HCT116 (cell line): ENCODE results near the gene CISTR. TPM values are rescaled to one million over a fixed set of nuclear protein-coding genes. Genes with fewer than 3 reads are reported as not detected.

Experiments used
- ATAC-seq: fragments of 200-7000 bp; cut with Tn5 transposase; 2 replicates; pipeline ENCODE4 v1.9.1; 2020; ENCODE audit warnings: mild to moderate bottlenecking, moderate library complexity
- BruUV-seq: library from RNA; stranded (reverse); fragments of 400-500 nt; replicated peaks from 2 replicates; lab custom pipeline; 2021; lab: Mats Ljungman, UMichigan
- CTCF ChIA-PET: fragments of 300-600 bp; sonication (Branson Sonifier 250); formaldehyde crosslinking; loops from one replicate; lab custom pipeline; 2021; ENCODE audit warnings: antibody characterized with exemption; lab: Charles Lee
- POLR2A ChIA-PET: fragments of 300-600, 350-600 bp; sonication (Branson Sonifier 250); formaldehyde crosslinking; loops from one replicate; lab custom pipeline; 2021; ENCODE audit warnings: antibody characterized with exemption; lab: Charles Lee
- RAD21 ChIA-PET, 2 experiments: fragments of 300-600 bp; sonication (Branson Sonifier 250); formaldehyde crosslinking; loops; one replicate each; lab custom pipeline; 2023; ENCODE audit warnings: low total read pairs in 2 of 2; ENCODE audit not compliant: uncharacterized antibody in 2 of 2, unreplicated experiment in 2 of 2, low non-redundant PET in 1 of 2; lab: Charles Lee
- DNase-seq: peaks from one replicate; pipeline ENCODE4 v3.0.0-alpha.2; 2010; ENCODE audit warnings: low read depth, low spot score
- H2AFZ ChIP-seq: fragments of 200-600 bp; shearing (Covaris generic), sonication (generic); 2 replicates; pipeline ENCODE4 v1.6.1; 2017; ENCODE audit warnings: low read depth, mixed run types, mixed read lengths, antibody characterized with exemption, low read length; ENCODE audit not compliant: poor library complexity, severe bottlenecking
- H3K27ac ChIP-seq: 2 replicates; pipeline ENCODE4 v1.5.1; 2012; ENCODE audit warnings: low read depth, low read length
- H3K27me3 ChIP-seq: fragments of 200-600 bp; sonication (generic); 2 replicates; pipeline ENCODE4 v1.6.1; 2016; ENCODE audit warnings: mixed run types, low read length, mixed read lengths; ENCODE audit not compliant: insufficient read depth
- H3K36me3 ChIP-seq, 2 experiments: fragments of 200-500 bp in 1 of 2; fragments of 200-600 bp in 1 of 2; sonication (Bioruptor generic) in 1 of 2; sonication (generic) in 1 of 2; 2 replicates each; pipeline versions ENCODE4 v1.5.1 to v1.6.1; 2014 to 2016; ENCODE audit warnings: low read length in 2 of 2, inconsistent platforms in 1 of 2, mixed read lengths in 1 of 2, mixed run types in 1 of 2; ENCODE audit not compliant: insufficient read depth in 2 of 2, control insufficient read depth in 1 of 2
- H3K4me1 ChIP-seq, 2 experiments: fragments of 200-600 bp in 1 of 2; sonication (generic) in 1 of 2; 2 replicates each; pipeline versions ENCODE4 v1.5.1 to v1.6.1; 2012 to 2017; ENCODE audit warnings: low read length in 2 of 2, inconsistent platforms in 1 of 2, mild to moderate bottlenecking in 1 of 2, mixed read lengths in 1 of 2, mixed run types in 1 of 2, moderate library complexity in 1 of 2; ENCODE audit not compliant: insufficient read depth in 2 of 2, control insufficient read depth in 1 of 2
- H3K4me2 ChIP-seq: fragments of 200-600 bp; sonication (generic); 2 replicates; pipeline ENCODE4 v1.6.1; 2017; ENCODE audit warnings: mixed run types, low read length, mixed read lengths
- H3K4me3 ChIP-seq, 2 experiments: fragments of 200-600 bp in 1 of 2; sonication (generic) in 1 of 2; replicated peaks in 1 of 2; 2 replicates each; pipeline ENCODE4 v1.5.1; 2011 to 2016; ENCODE audit warnings: low read length in 2 of 2, control low read depth in 1 of 2, low read depth in 1 of 2, mild to moderate bottlenecking in 1 of 2, mixed read lengths in 1 of 2, mixed run types in 1 of 2
- H3K79me2 ChIP-seq: fragments of 200-600 bp; sonication (generic); 2 replicates; pipeline ENCODE4 v1.6.1; 2017; ENCODE audit warnings: mild to moderate bottlenecking, mixed run types, low read length, moderate library complexity, mixed read lengths; ENCODE audit not compliant: insufficient read depth
- H3K9ac ChIP-seq: fragments of 200-600 bp; sonication (generic); 2 replicates; pipeline ENCODE4 v1.6.1; 2016; ENCODE audit warnings: low read length, mixed read lengths
- H3K9me2 ChIP-seq: fragments of 200-600 bp; sonication (generic), shearing (Covaris generic); 2 replicates; pipeline ENCODE4 v1.6.1; 2017; ENCODE audit warnings: mixed run types, mild to moderate bottlenecking, moderate library complexity; ENCODE audit not compliant: insufficient read depth
- H3K9me3 ChIP-seq, 2 experiments: fragments of 200-500 bp in 1 of 2; fragments of 200-600 bp in 1 of 2; sonication (Bioruptor generic) in 1 of 2; sonication (generic) in 1 of 2; 2 replicates each; pipeline ENCODE4 v1.6.1; 2014 to 2017; ENCODE audit warnings: low read length in 2 of 2, mixed read lengths in 2 of 2, inconsistent platforms in 1 of 2, low read depth in 1 of 2, mild to moderate bottlenecking in 1 of 2, mixed run types in 1 of 2, moderate library complexity in 1 of 2; ENCODE audit not compliant: control insufficient read depth in 1 of 2, insufficient read depth in 1 of 2
- H4K20me1 ChIP-seq: fragments of 200-600 bp; sonication (generic), shearing (Covaris generic); 2 replicates; pipeline ENCODE4 v1.6.1; 2017; ENCODE audit warnings: mixed run types, mild to moderate bottlenecking, moderate library complexity; ENCODE audit not compliant: insufficient read depth
- CBX3 ChIP-seq: IDR thresholded peaks from 2 replicates; pipeline ENCODE4 v1.6.1; 2012; ENCODE audit warnings: low read depth
- CTCF ChIP-seq, 3 experiments: fragments of 200-600 bp in 1 of 3; sonication (generic) in 1 of 3; IDR thresholded peaks in 2 of 3; conservative IDR thresholded peaks in 1 of 3; 2 replicates each; pipeline ENCODE4 v1.5.1; 2012 to 2017; ENCODE audit warnings: low read depth in 2 of 3, low read length in 2 of 3, antibody characterized with exemption in 1 of 3, borderline replicate concordance in 1 of 3, control low read depth in 1 of 3, mild to moderate bottlenecking in 1 of 3, mixed read lengths in 1 of 3, mixed run types in 1 of 3, moderate library complexity in 1 of 3; ENCODE audit not compliant: insufficient read depth in 1 of 3
- ELF1 ChIP-seq: IDR thresholded peaks from 2 replicates; pipeline ENCODE4 v1.6.1; 2012; ENCODE audit warnings: low read depth, borderline replicate concordance
- EZH2 ChIP-seq: fragments of 200-600 bp; sonication (generic); IDR thresholded peaks from 2 replicates; pipeline ENCODE4 v1.6.1; 2017; ENCODE audit warnings: antibody characterized with exemption, mixed run types
- EZH2phosphoT487 ChIP-seq: fragments of 200-600 bp; IDR thresholded peaks from 2 replicates; pipeline ENCODE4 v1.6.1; 2018; ENCODE audit warnings: antibody characterized with exemption, borderline replicate concordance
- FOSL1 ChIP-seq: IDR thresholded peaks from 2 replicates; pipeline ENCODE4 v1.6.1; 2012; ENCODE audit warnings: low read depth
- JUND ChIP-seq: IDR thresholded peaks from 2 replicates; pipeline ENCODE4 v1.6.1; 2012
- MAX ChIP-seq: IDR thresholded peaks from 2 replicates; pipeline ENCODE4 v1.6.1; 2012
- POLR2A ChIP-seq: IDR thresholded peaks from 2 replicates; pipeline ENCODE4 v1.7.0; 2011; ENCODE audit warnings: borderline replicate concordance; ENCODE audit not compliant: insufficient read depth, insufficient read length; ENCODE audit errors: extremely low read depth
- POLR2AphosphoS5 ChIP-seq: IDR thresholded peaks from 2 replicates; pipeline ENCODE4 v1.6.1; 2011; ENCODE audit warnings: mild to moderate bottlenecking, low read depth, low read length, moderate library complexity
- RAD21 ChIP-seq: IDR thresholded peaks from 2 replicates; pipeline ENCODE4 v1.6.1; 2012; ENCODE audit warnings: low read depth, mild to moderate bottlenecking
- SIN3A ChIP-seq: IDR thresholded peaks from 2 replicates; pipeline ENCODE4 v1.6.1; 2012; ENCODE audit warnings: low read depth
- SP1 ChIP-seq: IDR thresholded peaks from 2 replicates; pipeline ENCODE4 v1.6.1; 2012; ENCODE audit warnings: low read depth
- SRF ChIP-seq: IDR thresholded peaks from 2 replicates; pipeline ENCODE4 v1.6.1; 2012; ENCODE audit warnings: low read depth
- ZFX ChIP-seq: fragments of 450-650 bp; IDR thresholded peaks from 2 replicates; pipeline ENCODE4 v1.6.1; 2017
- intact Hi-C: fragments of 100-400 bp; cut with micrococcal nuclease; formaldehyde crosslinking; loops from 2 replicates; pipeline ENCODE4 v1.10.0; 2022
- total RNA-seq: library from RNA; stranded (reverse); gene quantifications from one replicate; pipeline ENCODE4 v1.2.1, GENCODE V29; 2021; ENCODE audit not compliant: unreplicated experiment
- TF ChIP-seq, protein P1 (sequence below): IDR thresholded peaks from 2 replicates; pipeline ENCODE4 v1.6.1; 2011; ENCODE audit warnings: mild to moderate bottlenecking, low read length, moderate library complexity; ENCODE audit not compliant: insufficient replicate concordance; ENCODE audit errors: extremely low read depth
- TF ChIP-seq, protein P2 (sequence below): IDR thresholded peaks from 2 replicates; pipeline ENCODE4 v1.6.1; 2012

The CISTR gene
- total RNA-seq, 1 experiment from 2014 or later = not detected

DNA sequence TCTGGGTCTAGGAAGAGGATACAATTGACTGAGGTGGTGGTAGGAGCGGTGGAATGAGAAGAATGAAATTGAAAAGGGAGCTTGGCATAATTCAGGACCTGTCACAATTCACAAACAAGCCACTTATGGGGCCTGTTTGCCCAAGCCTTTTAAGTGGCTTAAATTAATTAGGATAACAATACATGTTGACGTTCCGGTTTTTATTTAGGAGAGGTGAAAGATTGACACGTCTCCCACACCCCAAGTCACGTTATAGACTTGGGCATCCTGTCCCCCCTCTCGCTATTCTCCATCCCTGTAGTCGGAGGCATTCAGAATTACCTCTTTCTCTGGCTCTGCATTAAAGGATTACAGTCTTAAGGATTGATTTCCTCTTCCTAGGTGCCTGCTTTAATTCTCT, 23.6 kb downstream of the CISTR start:
- ATAC-seq (no peak), DNase-seq (no peak)
- Histone ChIP-seq H3K36me3 (no peaks in the 10 kb centered on the region), H3K4me1 (peaks cover 10 to 25% of the 10 kb centered on the region in 2 experiments), H3K9ac (no peak overlapping the region), H3K4me2 (peak overlapping the region; percentile 86), H4K20me1 (no peaks in the 10 kb centered on the region), H2AFZ (no peak overlapping the region), H3K27me3 (no peaks in the 10 kb centered on the region), H3K9me2 (no peaks in the 10 kb centered on the region), H3K79me2 (no peaks in the 10 kb centered on the region), H3K9me3 (no peaks in the 10 kb centered on the region), H3K4me3 (peak overlapping the region; percentile 70 to 86), H3K27ac (no peak overlapping the region)
- RAD21 ChIA-PET = no interaction called here
- CTCF ChIA-PET = interaction anchor here (0.6 to 2.7 kb wide), 4 partner anchors 15 to 290 kb away, joined by 3 to 10 read pairs (median 4); no protein-coding TSS in a partner anchor
- POLR2A ChIA-PET = interaction anchor here (1.5 kb wide), 1 partner anchor 11 kb away, joined by 5 read pairs; no protein-coding TSS in a partner anchor
- intact Hi-C loops = no loop called here
- no peak for TF ChIP-seq CTCF (IDR thresholded peaks at IDR 0.05 in 2 of 3, conservative IDR thresholded peaks at IDR 0.05 in 1 of 3; ENCODE audit: borderline replicate concordance in 1 of 3, insufficient read depth in 1 of 3, low read depth in 2 of 3, low read length in 2 of 3)
- TF ChIP-seq RAD21 = no peak
- TF ChIP-seq SIN3A = no peak
- TF ChIP-seq MAX = no peak
- no peak for TF ChIP-seq EZH2
- TF ChIP-seq, protein P1, sequence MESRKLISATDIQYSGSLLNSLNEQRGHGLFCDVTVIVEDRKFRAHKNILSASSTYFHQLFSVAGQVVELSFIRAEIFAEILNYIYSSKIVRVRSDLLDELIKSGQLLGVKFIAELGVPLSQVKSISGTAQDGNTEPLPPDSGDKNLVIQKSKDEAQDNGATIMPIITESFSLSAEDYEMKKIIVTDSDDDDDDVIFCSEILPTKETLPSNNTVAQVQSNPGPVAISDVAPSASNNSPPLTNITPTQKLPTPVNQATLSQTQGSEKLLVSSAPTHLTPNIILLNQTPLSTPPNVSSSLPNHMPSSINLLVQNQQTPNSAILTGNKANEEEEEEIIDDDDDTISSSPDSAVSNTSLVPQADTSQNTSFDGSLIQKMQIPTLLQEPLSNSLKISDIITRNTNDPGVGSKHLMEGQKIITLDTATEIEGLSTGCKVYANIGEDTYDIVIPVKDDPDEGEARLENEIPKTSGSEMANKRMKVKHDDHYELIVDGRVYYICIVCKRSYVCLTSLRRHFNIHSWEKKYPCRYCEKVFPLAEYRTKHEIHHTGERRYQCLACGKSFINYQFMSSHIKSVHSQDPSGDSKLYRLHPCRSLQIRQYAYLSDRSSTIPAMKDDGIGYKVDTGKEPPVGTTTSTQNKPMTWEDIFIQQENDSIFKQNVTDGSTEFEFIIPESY = no peak
- no peak for TF ChIP-seq ZFX
- no peak for TF ChIP-seq SRF
- TF ChIP-seq, protein P2, sequence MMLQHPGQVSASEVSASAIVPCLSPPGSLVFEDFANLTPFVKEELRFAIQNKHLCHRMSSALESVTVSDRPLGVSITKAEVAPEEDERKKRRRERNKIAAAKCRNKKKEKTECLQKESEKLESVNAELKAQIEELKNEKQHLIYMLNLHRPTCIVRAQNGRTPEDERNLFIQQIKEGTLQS = no peak
- no peak for TF ChIP-seq ELF1
- no peak for TF ChIP-seq FOSL1
- TF ChIP-seq JUND = no peak
- no peak for TF ChIP-seq EZH2phosphoT487
- TF ChIP-seq POLR2A = no peak
- TF ChIP-seq CBX3 = no peak
- no peak for TF ChIP-seq SP1
- TF ChIP-seq POLR2AphosphoS5 = no peak
- no TSS peak for BruUV-seq
